Body of pancreas (tissue), 4 donors: ENCODE data around the gene NUDT14. TPM values are rescaled to one million over a fixed set of nuclear protein-coding genes. Genes with fewer than 3 reads are reported as not detected.

Source experiments
- ATAC-seq: fragments of 150-250 bp; one replicate; pipeline ENCODE4 v1.9.1; 2016
- DNase-seq, 4 donors: peaks; one replicate each; pipeline ENCODE4 v3.0.0-alpha.2; 2019
- H3K27ac ChIP-seq, 4 donors: fragments of 200-600 bp; sonication (generic); 1 replicate in 3 of 4; 2 replicates in 1 of 4; pipeline versions ENCODE4 v1.5.1 to v1.6.1; 2016 to 2019; ENCODE audit warnings: mild to moderate bottlenecking in 1 of 4, mixed read lengths in 1 of 4, moderate library complexity in 1 of 4
- H3K27me3 ChIP-seq, 2 donors: fragments of 200-600 bp; sonication (generic); one replicate each; pipeline ENCODE4 v1.6.0; 2016; ENCODE audit warnings: mild to moderate bottlenecking in 1 of 2
- H3K36me3 ChIP-seq, 2 donors: fragments of 200-600 bp; sonication (generic); replicated peaks in 1 of 2; 2 replicates each; pipeline ENCODE4 v1.5.1; 2016; ENCODE audit warnings: low read depth in 2 of 2; ENCODE audit not compliant: insufficient read depth in 1 of 2
- H3K4me1 ChIP-seq: fragments of 200-600 bp; sonication (generic); one replicate; pipeline ENCODE4 v1.6.0; 2016
- H3K4me3 ChIP-seq, 2 donors: fragments of 200-600 bp; sonication (generic); 1 replicate in 1 of 2; 2 replicates in 1 of 2; pipeline ENCODE4 v1.5.1; 2016 to 2019
- H3K9me3 ChIP-seq, 3 donors: fragments of 200-600 bp; sonication (generic); 1 replicate in 2 of 3; 2 replicates in 1 of 3; pipeline ENCODE4 v1.5.1; 2016
- POLR2A ChIP-seq, 3 donors: fragments of 450-650 bp; IDR thresholded peaks; one replicate each; pipeline ENCODE4 v1.6.1; 2016; ENCODE audit warnings: antibody characterized with exemption in 3 of 3, mild to moderate bottlenecking in 2 of 3
- WGBS, 2 donors: methylation state at CpG; one replicate each; pipeline ENCODE4 v1.1.5; 2017; 5-methylcytosine and 5-hydroxymethylcytosine counted together
- intact Hi-C: fragments of 100-400 bp; cut with DNase I; formaldehyde crosslinking; loops from one replicate; pipeline ENCODE4 v1.15.1; 2023
- total RNA-seq, 2 donors: library from RNA; depleted of rRNA; stranded (reverse); fragments of >200 nt; gene quantifications; one replicate each; pipeline ENCODE4 v1.1.0, GENCODE V29; 2016
- TF ChIP-seq, protein P1 (sequence below), 7 experiments: fragments of 450-650 bp in 4 of 7; fragments of 200-600 bp in 3 of 7; sonication (generic) in 3 of 7; IDR thresholded peaks; one replicate each; pipeline ENCODE4 v1.5.1; 2016 to 2019; ENCODE audit warnings: antibody characterized with exemption in 7 of 7

The NUDT14 gene
- total RNA-seq, 2 donors from 2014 or later, result 28.8 to 66.9 TPM

DNA sequence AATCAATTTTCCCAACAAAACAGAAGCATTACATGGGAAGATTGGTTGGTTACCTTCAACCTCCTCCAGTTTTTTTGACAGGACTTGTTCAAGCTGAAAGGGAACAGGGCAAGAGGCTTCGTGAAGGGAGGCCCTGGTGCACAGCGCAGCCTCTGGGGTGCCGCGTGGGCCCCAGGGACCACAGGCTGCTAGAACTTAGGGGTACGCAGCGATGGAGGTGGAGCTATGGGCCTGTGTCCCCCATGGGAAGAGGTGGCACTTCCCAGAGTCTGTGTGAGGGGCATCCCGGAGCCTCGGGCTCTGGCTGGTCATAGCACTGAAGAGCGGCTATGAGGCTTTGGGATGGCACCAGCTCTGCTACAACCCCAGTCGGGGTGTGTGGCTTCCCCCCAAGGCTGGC is 45.1 kb upstream of the NUDT14 start:
- ATAC-seq, result no peak
- intact Hi-C loops, result no loop called here
- 91 to 95% methylated on average over 6 to 10 of the region's 10 CpGs for WGBS, 2 donors
- H3K4me3 ChIP-seq, result no peak overlapping the region
- peak in 1 of 4 donors; percentile 7 for DNase-seq
- no peak overlapping the region for H3K27ac ChIP-seq
- H3K36me3 ChIP-seq, result peaks cover 0 to 8% of the 10 kb centered on the region in 2 donors
- H3K27me3 ChIP-seq, result no peaks in the 10 kb centered on the region
- TF ChIP-seq POLR2A (IDR thresholded peaks at IDR 0.05), result no peak
- TF ChIP-seq, protein P1, sequence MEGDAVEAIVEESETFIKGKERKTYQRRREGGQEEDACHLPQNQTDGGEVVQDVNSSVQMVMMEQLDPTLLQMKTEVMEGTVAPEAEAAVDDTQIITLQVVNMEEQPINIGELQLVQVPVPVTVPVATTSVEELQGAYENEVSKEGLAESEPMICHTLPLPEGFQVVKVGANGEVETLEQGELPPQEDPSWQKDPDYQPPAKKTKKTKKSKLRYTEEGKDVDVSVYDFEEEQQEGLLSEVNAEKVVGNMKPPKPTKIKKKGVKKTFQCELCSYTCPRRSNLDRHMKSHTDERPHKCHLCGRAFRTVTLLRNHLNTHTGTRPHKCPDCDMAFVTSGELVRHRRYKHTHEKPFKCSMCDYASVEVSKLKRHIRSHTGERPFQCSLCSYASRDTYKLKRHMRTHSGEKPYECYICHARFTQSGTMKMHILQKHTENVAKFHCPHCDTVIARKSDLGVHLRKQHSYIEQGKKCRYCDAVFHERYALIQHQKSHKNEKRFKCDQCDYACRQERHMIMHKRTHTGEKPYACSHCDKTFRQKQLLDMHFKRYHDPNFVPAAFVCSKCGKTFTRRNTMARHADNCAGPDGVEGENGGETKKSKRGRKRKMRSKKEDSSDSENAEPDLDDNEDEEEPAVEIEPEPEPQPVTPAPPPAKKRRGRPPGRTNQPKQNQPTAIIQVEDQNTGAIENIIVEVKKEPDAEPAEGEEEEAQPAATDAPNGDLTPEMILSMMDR (IDR thresholded peaks at IDR 0.05), result no peak
- H3K9me3 ChIP-seq, result no peaks in the 10 kb centered on the region
- H3K4me1 ChIP-seq, result no peaks in the 10 kb centered on the region

DNA sequence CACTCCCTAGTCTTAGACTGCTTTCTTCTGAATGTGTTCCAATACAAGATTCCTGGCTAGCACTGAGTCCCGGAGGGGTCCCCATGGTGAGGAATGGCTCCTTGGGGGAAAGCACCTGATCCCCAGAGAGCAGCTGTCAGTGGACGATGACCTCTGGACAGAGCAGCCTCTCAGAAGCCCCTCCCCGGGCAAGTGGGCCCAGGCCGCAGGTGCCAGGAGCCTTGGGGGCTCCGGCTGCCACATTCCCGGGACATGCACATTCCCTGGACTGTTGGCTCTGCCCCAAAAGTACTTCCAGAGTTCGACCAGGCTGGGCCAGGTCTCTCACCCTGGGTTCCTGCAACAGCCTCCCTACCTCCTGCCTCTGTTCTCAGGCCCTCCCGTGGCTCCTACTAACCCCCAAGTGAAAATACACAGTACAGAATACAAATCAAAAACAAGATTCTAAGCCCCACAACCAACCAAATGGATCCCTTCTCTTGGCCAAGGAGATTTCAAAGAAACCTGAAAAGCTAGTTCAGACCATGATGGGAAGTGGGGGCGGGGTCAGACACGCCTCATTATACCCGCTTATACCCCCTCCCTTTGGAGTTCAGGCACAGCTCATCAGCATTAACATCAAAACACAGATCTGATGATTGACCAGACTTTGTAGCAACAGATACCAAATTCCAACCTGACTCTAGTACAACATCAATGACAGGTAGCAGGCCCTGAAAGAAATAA is 43.9 kb upstream of the NUDT14 start:
- Histone ChIP-seq H3K27me3 (no peaks in the 10 kb centered on the region), H3K4me1 (no peaks in the 10 kb centered on the region), H3K4me3 (no peak overlapping the region), H3K9me3 (no peaks in the 10 kb centered on the region), H3K36me3 (peaks cover 0 to 8% of the 10 kb centered on the region in 2 donors), H3K27ac (no peak overlapping the region)
- ATAC-seq (no peak), DNase-seq (no peak)
- TF ChIP-seq, protein P1 (IDR thresholded peaks at IDR 0.05), result no peak
- no peak for TF ChIP-seq POLR2A (IDR thresholded peaks at IDR 0.05)
- WGBS, 2 donors, result 82 to 84% methylated on average over 10 to 11 of the region's 11 CpGs
- intact Hi-C loops, result no loop called here

DNA sequence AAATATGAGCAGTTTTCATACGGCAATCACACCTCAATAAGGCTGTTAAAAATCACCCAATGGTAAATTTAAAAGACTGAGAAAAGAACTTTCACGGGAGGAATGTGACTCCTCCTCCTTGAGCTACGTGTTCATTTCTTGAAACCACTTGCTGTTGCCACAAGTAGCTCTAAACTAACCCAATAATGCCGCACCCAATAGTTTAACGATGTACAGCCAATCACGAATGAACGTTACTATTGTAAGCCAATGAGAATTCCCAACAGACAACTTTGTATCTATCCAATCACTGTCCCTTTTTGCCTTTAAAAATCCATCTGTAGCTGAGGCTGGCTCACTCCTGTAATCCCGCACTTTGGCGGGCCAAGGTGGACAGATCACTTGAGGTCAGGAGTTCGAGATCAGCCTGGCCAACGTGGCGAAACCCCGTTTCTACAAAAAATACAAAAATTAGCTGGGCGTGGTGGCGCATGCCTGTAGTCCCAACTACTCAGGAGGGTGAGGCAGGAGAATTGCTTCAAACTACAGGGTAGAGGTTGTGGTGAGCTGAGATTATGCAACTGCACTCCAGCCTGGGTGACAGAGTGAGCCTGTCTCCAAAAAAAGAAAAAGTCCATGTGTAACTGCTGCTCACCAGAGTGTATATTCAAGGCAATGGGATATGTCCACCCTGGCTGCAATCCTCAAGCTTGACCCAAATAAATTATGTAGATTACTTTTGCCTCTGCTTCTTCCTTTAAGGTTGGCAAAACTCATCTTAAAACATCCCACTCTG is 42.8 kb upstream of the NUDT14 start:
- no peak for ATAC-seq

DNA sequence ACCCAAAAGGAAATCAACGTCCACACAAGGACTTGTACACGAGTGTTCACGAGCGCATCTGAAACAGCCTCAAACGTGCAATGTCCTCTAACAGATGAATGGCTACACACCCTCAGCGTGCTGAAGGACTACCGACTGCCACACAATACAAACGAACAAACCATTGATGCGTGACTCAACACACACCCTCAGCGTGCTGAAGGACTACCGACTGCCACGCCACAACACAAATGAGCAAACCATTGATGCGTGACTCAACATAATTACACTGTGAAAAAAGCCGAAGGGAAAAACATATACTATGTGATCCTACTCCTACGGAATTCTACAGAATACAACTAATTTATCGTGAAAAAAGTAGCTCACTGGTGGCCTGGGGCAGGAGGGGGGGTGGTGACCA is 42.1 kb upstream of the NUDT14 start:
- Histone ChIP-seq H3K9me3 (no peaks in the 10 kb centered on the region), H3K4me3 (no peak overlapping the region), H3K27ac (no peak overlapping the region), H3K4me1 (no peaks in the 10 kb centered on the region), H3K36me3 (peaks cover 0 to 14% of the 10 kb centered on the region in 2 donors), H3K27me3 (no peaks in the 10 kb centered on the region)
- ATAC-seq, result no peak
- no peak for DNase-seq
- WGBS, 2 donors, result 90 to 93% methylated on average over 16 of the region's 16 CpGs
- intact Hi-C loops, result no loop called here
- no peak for TF ChIP-seq POLR2A (IDR thresholded peaks at IDR 0.05)
- TF ChIP-seq, protein P1 (IDR thresholded peaks at IDR 0.05), result no peak

More for the DNA sequence above, 42.8 kb upstream of the NUDT14 start:
- intact Hi-C loops, result no loop called here
- WGBS, 2 donors, result 93 to 95% methylated on average over 15 of the region's 15 CpGs
- Histone ChIP-seq H3K27me3 (no peaks in the 10 kb centered on the region), H3K9me3 (no peaks in the 10 kb centered on the region), H3K4me3 (no peak overlapping the region), H3K27ac (no peak overlapping the region), H3K36me3 (peaks cover 0 to 8% of the 10 kb centered on the region in 2 donors), H3K4me1 (no peaks in the 10 kb centered on the region)
- no peak for TF ChIP-seq POLR2A (IDR thresholded peaks at IDR 0.05)
- TF ChIP-seq, protein P1 (IDR thresholded peaks at IDR 0.05), result no peak
- no peak for DNase-seq
